Neural cell (in vitro differentiated cells): Measurements from ENCODE around the gene TMC6. TPM values are rescaled to one million over a fixed set of nuclear protein-coding genes. Genes with fewer than 3 reads are reported as not detected.
A peak's percentile ranks its signal among the peaks of the same experiment; 100 is the strongest.

ENCODE experiments used
- H2AFZ ChIP-seq: fragments of 200-600, 300-800 bp; sonication (generic), shearing (Covaris generic); 2 replicates; pipeline ENCODE4 v1.6.0; 2014; ENCODE audit warnings: low read depth, mild to moderate bottlenecking, antibody characterized with exemption, low read length, moderate library complexity
- H3F3A ChIP-seq: fragments of 200-600 bp; shearing (Covaris generic); 2 replicates; pipeline ENCODE4 v1.6.1; 2016; ENCODE audit warnings: mild to moderate bottlenecking, moderate library complexity, mixed read lengths, antibody characterized with exemption, low read length; ENCODE audit not compliant: insufficient read depth, poor library complexity, severe bottlenecking
- H3K27ac ChIP-seq: fragments of 200-600, 300-800 bp; sonication (generic), shearing (Covaris generic); 2 replicates; pipeline ENCODE4 v1.5.1; 2014; ENCODE audit warnings: mild to moderate bottlenecking, low read length, moderate library complexity
- H3K27me3 ChIP-seq: fragments of 300-800, 200-600 bp; sonication (generic), shearing (Covaris generic); 2 replicates; pipeline ENCODE4 v1.6.0; 2014; ENCODE audit warnings: mild to moderate bottlenecking, low read depth, low read length, moderate library complexity; ENCODE audit not compliant: insufficient read depth
- H3K36me3 ChIP-seq: fragments of 300-800, 200-600 bp; sonication (generic), shearing (Covaris generic); 2 replicates; pipeline ENCODE4 v1.5.1; 2014; ENCODE audit warnings: mild to moderate bottlenecking, antibody characterized with exemption, low read length, moderate library complexity; ENCODE audit not compliant: insufficient read depth
- H3K4me2 ChIP-seq: fragments of 300-800, 200-600 bp; sonication (generic), shearing (Covaris generic); 2 replicates; pipeline ENCODE4 v1.6.0; 2014; ENCODE audit warnings: mild to moderate bottlenecking, low read length
- H3K4me3 ChIP-seq: fragments of 300-800, 200-600 bp; sonication (generic), shearing (Covaris generic); 2 replicates; pipeline ENCODE4 v1.5.1; 2014; ENCODE audit warnings: mild to moderate bottlenecking, low read length, moderate library complexity
- H3K79me2 ChIP-seq: fragments of 200-600 bp; shearing (Covaris generic); replicated peaks from 2 replicates; pipeline ENCODE4 v1.6.0; 2014; ENCODE audit warnings: mild to moderate bottlenecking, low read length, moderate library complexity; ENCODE audit not compliant: insufficient read depth
- H3K9ac ChIP-seq: fragments of 300-800, 200-600 bp; sonication (generic), shearing (Covaris generic); 2 replicates; pipeline ENCODE4 v1.6.1; 2016; ENCODE audit warnings: mild to moderate bottlenecking, low read length, mixed read lengths
- H3K9me2 ChIP-seq: fragments of 200-600 bp; shearing (Covaris generic); 2 replicates; pipeline ENCODE4 v1.6.1; 2016; ENCODE audit warnings: mild to moderate bottlenecking, low read length, mixed read lengths; ENCODE audit not compliant: insufficient read depth
- H3K9me3 ChIP-seq: fragments of 200-600, 300-800 bp; sonication (generic), shearing (Covaris generic); 2 replicates; pipeline ENCODE4 v1.6.1; 2016; ENCODE audit warnings: mild to moderate bottlenecking, mixed run types, low read length, moderate library complexity, mixed read lengths
- H4K20me1 ChIP-seq: fragments of 200-600 bp; shearing (Covaris generic); 2 replicates; pipeline ENCODE4 v1.6.1; 2016; ENCODE audit warnings: mild to moderate bottlenecking, mixed run types; ENCODE audit not compliant: insufficient read depth
- EP300 ChIP-seq: fragments of 450-650 bp; conservative IDR thresholded peaks from 2 replicates; pipeline ENCODE4 v1.6.1; 2014; ENCODE audit warnings: antibody characterized with exemption, mild to moderate bottlenecking, moderate library complexity; ENCODE audit not compliant: poor library complexity, severe bottlenecking
- EZH2 ChIP-seq: fragments of 200-600, 300-800 bp; shearing (Covaris generic), sonication (generic); IDR thresholded peaks from 2 replicates; pipeline ENCODE4 v1.6.1; 2014; ENCODE audit warnings: antibody characterized with exemption, low read length, borderline replicate concordance, mild to moderate bottlenecking; ENCODE audit not compliant: insufficient read depth, poor library complexity, severe bottlenecking
- MXI1 ChIP-seq: fragments of 450-650 bp; conservative IDR thresholded peaks from 2 replicates; pipeline ENCODE4 v1.6.1; 2014; ENCODE audit warnings: antibody characterized with exemption, mild to moderate bottlenecking; ENCODE audit not compliant: poor library complexity, severe bottlenecking
- POLR2AphosphoS5 ChIP-seq: IDR thresholded peaks from 2 replicates; pipeline ENCODE4 v1.6.1; 2012
- RAD21 ChIP-seq: fragments of 450-650 bp; conservative IDR thresholded peaks from 2 replicates; pipeline ENCODE4 v1.6.1; 2014; ENCODE audit warnings: antibody characterized with exemption, mild to moderate bottlenecking, moderate library complexity
- SMC3 ChIP-seq: fragments of 450-650 bp; conservative IDR thresholded peaks from 2 replicates; pipeline ENCODE4 v1.6.1; 2014; ENCODE audit warnings: antibody characterized with exemption, mild to moderate bottlenecking, moderate library complexity; ENCODE audit not compliant: poor library complexity
- TAF1 ChIP-seq: IDR thresholded peaks from 2 replicates; pipeline ENCODE4 v1.6.1; 2012; ENCODE audit warnings: low read depth
- polyA plus RNA-seq: library from polyadenylated mRNA; depleted of rRNA; stranded (reverse); fragments of >200 nt; gene quantifications from 2 replicates; pipeline ENCODE4 v1.2.3, GENCODE V29; 2014
- TF ChIP-seq, protein P1 (sequence below): IDR thresholded peaks from 2 replicates; pipeline ENCODE4 v1.6.1; 2012; ENCODE audit warnings: borderline replicate concordance
- TF ChIP-seq, protein P2 (sequence below): fragments of 450-650 bp; IDR thresholded peaks from 2 replicates; pipeline ENCODE4 v1.5.1; 2014; ENCODE audit warnings: antibody characterized with exemption, mild to moderate bottlenecking, moderate library complexity; ENCODE audit not compliant: poor library complexity, severe bottlenecking

Gene TMC6
- polyA plus RNA-seq, 1 donor from 2014 or later = 0.16 TPM

DNA sequence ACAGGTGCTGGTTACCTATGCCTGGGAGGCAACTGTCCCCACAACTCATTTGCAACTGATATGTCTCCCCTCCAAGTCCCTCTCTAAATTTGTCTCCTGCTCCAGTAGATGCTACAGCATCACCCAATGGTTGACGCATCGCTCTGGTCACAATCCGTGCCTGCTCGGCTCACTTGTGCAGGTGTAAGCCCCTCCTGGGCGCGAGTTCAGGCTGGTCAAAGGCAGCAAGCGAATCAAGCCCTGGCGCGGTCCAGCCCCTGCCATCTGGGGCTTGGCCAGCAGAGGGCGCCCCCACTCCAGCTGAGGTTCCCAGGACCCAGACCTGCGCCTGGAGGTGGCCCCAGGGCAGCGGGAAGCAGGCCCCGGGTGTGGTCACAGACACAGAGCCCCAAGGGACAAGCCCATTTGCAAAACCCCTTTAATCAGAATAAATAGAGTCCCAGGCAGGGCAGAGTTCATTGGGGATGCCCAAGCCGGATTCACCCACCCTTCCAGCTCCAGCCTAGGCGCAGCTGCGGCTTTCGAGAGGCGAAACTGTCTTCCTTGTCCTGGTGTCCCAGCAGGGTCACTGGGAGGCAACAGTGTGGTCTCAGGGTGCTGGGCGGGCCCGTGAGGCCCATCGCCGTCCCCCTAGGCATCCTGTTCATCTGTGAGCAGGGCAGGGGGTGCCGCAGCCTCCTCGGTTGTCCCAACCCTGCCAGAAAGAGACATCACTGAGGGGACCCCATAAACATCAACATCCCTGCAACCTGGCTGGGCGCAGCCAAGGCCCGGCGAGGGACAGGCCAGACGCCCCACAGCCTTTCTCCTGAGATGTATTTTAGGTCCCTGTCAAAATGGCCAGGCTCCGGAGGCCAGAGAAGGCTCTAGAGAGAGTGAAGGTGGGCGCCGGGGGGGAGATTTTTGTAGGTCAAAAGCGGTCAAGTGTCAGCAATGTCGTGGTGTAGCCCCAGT is 15.8 kb downstream of the TMC6 start:
- no peaks in the 10 kb centered on the region for H3K79me2 ChIP-seq
- no peaks in the 10 kb centered on the region for H3K36me3 ChIP-seq
- H2AFZ ChIP-seq = no peak overlapping the region
- no peaks in the 10 kb centered on the region for H3K9me2 ChIP-seq
- no peak for TF ChIP-seq EZH2
- TF ChIP-seq, protein P1, sequence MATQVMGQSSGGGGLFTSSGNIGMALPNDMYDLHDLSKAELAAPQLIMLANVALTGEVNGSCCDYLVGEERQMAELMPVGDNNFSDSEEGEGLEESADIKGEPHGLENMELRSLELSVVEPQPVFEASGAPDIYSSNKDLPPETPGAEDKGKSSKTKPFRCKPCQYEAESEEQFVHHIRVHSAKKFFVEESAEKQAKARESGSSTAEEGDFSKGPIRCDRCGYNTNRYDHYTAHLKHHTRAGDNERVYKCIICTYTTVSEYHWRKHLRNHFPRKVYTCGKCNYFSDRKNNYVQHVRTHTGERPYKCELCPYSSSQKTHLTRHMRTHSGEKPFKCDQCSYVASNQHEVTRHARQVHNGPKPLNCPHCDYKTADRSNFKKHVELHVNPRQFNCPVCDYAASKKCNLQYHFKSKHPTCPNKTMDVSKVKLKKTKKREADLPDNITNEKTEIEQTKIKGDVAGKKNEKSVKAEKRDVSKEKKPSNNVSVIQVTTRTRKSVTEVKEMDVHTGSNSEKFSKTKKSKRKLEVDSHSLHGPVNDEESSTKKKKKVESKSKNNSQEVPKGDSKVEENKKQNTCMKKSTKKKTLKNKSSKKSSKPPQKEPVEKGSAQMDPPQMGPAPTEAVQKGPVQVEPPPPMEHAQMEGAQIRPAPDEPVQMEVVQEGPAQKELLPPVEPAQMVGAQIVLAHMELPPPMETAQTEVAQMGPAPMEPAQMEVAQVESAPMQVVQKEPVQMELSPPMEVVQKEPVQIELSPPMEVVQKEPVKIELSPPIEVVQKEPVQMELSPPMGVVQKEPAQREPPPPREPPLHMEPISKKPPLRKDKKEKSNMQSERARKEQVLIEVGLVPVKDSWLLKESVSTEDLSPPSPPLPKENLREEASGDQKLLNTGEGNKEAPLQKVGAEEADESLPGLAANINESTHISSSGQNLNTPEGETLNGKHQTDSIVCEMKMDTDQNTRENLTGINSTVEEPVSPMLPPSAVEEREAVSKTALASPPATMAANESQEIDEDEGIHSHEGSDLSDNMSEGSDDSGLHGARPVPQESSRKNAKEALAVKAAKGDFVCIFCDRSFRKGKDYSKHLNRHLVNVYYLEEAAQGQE = no peak
- TF ChIP-seq MXI1 = no peak
- TF ChIP-seq SMC3 = peak; percentile 74
- TF ChIP-seq RAD21 = peak; percentile 70
- peak; percentile 19 for TF ChIP-seq POLR2AphosphoS5
- TF ChIP-seq, protein P2, sequence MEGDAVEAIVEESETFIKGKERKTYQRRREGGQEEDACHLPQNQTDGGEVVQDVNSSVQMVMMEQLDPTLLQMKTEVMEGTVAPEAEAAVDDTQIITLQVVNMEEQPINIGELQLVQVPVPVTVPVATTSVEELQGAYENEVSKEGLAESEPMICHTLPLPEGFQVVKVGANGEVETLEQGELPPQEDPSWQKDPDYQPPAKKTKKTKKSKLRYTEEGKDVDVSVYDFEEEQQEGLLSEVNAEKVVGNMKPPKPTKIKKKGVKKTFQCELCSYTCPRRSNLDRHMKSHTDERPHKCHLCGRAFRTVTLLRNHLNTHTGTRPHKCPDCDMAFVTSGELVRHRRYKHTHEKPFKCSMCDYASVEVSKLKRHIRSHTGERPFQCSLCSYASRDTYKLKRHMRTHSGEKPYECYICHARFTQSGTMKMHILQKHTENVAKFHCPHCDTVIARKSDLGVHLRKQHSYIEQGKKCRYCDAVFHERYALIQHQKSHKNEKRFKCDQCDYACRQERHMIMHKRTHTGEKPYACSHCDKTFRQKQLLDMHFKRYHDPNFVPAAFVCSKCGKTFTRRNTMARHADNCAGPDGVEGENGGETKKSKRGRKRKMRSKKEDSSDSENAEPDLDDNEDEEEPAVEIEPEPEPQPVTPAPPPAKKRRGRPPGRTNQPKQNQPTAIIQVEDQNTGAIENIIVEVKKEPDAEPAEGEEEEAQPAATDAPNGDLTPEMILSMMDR = peak; percentile 83
- no peak for TF ChIP-seq TAF1
- TF ChIP-seq EP300 = no peak
- H3K4me3 ChIP-seq = no peak overlapping the region
- H3K27me3 ChIP-seq = no peaks in the 10 kb centered on the region
- no peak overlapping the region for H3K27ac ChIP-seq
- no peaks in the 10 kb centered on the region for H3K9me3 ChIP-seq
- no peak overlapping the region for H3K9ac ChIP-seq
- no peaks in the 10 kb centered on the region for H4K20me1 ChIP-seq
- no peaks in the 10 kb centered on the region for H3F3A ChIP-seq
- no peak overlapping the region for H3K4me2 ChIP-seq

DNA sequence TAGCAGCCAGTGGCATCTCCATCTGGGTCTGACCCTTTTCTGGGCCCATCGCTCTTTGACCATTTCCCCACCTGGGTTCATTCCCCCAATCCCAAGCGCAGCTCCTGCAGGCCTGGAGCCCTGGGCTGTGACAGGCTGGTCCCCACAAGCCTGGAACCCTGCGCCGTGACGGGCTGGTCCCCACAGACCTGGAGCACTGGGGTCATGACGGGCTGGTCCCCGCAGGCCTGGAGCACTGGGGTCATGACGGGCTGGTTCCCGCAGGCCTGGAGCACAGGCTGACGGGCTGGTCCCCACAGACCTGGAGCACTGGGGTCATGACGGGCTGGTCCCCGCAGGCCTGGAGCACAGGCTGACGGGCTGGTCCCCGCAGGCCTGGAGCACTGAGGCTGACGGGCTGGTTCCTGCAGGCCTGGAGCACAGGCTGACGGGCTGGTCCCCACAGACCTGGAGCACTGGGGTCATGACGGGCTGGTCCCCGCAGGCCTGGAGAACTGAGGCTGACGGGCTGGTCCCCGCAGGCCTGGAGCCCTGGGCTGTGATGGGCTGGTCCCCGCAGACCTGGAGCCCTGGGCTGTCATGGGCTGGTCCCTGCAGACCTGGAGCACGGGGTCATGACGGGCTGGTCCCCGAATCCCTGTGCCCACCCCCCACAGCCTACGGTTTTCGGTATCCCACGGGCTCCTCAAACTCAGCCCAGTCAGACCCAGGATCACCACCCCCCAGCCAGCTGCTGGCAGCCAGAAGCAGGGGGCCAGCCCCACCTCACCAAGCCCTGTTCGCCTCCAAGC is 16.6 kb downstream of the TMC6 start:
- TF ChIP-seq EZH2 (no peak), MXI1 (no peak), POLR2AphosphoS5 (no peak)
- Histone ChIP-seq H2AFZ (no peak overlapping the region), H4K20me1 (no peaks in the 10 kb centered on the region), H3K9me3 (no peaks in the 10 kb centered on the region), H3K79me2 (no peaks in the 10 kb centered on the region), H3K9me2 (no peaks in the 10 kb centered on the region), H3K27ac (no peak overlapping the region), H3F3A (no peaks in the 10 kb centered on the region), H3K4me3 (no peak overlapping the region), H3K9ac (no peak overlapping the region), H3K36me3 (peaks cover 3% of the 10 kb centered on the region), H3K27me3 (no peaks in the 10 kb centered on the region), H3K4me2 (no peak overlapping the region)
